KOPT-K1 (cell line): ENCODE measurements around the gene PHACTR1.
"Not testable (repeated sequence)": the region's sequence is repeated elsewhere in the genome, so short reads cannot be mapped to it uniquely, and the experiment has no call there.

Experiments used
- H3K27ac ChIP-seq: fragments of 200-600 bp; sonication (generic); 2 replicates; pipeline ENCODE4 v1.5.1; 2016; ENCODE audit warnings: antibody characterized with exemption, mild to moderate bottlenecking, low read depth, low read length; ENCODE audit not compliant: poor library complexity, severe bottlenecking
- H3K36me3 ChIP-seq: fragments of 200-600 bp; sonication (generic); 2 replicates; pipeline ENCODE4 v1.5.1; 2017; ENCODE audit warnings: antibody characterized with exemption, mild to moderate bottlenecking, low read length, moderate library complexity; ENCODE audit not compliant: insufficient read depth
- H3K9me3 ChIP-seq: fragments of 200-600 bp; sonication (generic); 2 replicates; pipeline ENCODE4 v1.5.1; 2017; ENCODE audit warnings: antibody characterized with exemption, low read length, mild to moderate bottlenecking; ENCODE audit not compliant: insufficient read depth, poor library complexity, severe bottlenecking

The PHACTR1 gene

GRCh38 chr6:13141387-13141786, 424.8 kb downstream of the PHACTR1 start:
- Histone ChIP-seq H3K27ac (no peak overlapping the region), H3K9me3 (no peaks in the 10 kb centered on the region), H3K36me3 (no peaks in the 10 kb centered on the region)

DNA sequence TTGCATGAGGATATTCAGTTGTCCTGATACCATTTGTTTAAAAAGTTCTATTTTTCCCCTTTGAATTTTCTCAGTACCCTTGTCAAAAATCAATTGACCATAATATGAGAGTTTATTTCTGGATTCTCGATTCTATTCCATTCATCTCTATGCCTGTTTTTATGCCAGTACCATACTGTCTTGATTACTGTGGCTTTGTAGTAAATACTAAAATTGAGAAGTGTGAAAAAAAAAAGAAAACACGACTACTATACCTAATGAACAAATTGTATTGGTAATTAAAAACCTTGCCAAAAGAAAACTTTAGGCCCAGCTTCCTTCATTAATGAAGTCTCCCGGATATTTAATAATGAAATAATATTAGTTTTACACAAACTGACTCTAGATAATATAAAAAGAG, 426.0 kb downstream of the PHACTR1 start:
- Histone ChIP-seq H3K9me3 (no peaks in the 10 kb centered on the region), H3K27ac (no peak overlapping the region), H3K36me3 (no peaks in the 10 kb centered on the region)

- no peaks in the 10 kb centered on the region for H3K36me3 ChIP-seq
- no peak overlapping the region for H3K27ac ChIP-seq
- H3K9me3 ChIP-seq: no peaks in the 10 kb centered on the region
Measured at GRCh38 chr6:13146442-13146841, 429.9 kb downstream of the PHACTR1 start.

DNA sequence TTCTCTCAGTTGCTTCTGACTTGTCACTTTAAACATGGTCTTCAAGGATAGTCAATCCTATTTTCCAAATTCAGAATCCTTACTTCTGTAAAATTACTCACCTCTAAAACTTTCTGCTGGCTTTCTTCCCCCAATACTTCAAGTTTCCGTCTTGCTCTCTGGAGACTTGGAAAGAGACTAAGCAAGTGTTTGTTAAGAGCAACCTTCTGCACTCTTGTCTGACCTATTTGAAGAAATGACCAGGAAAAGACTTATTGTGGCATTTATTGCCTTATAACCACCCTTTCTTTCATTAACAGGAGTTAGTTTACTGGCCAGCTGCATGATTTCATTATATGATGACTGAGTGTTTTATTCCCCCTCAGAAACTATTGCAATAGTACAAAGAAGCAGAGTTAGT, 430.8 kb downstream of the PHACTR1 start:
- Histone ChIP-seq H3K9me3 (no peaks in the 10 kb centered on the region), H3K36me3 (no peaks in the 10 kb centered on the region), H3K27ac (no peak overlapping the region)

DNA sequence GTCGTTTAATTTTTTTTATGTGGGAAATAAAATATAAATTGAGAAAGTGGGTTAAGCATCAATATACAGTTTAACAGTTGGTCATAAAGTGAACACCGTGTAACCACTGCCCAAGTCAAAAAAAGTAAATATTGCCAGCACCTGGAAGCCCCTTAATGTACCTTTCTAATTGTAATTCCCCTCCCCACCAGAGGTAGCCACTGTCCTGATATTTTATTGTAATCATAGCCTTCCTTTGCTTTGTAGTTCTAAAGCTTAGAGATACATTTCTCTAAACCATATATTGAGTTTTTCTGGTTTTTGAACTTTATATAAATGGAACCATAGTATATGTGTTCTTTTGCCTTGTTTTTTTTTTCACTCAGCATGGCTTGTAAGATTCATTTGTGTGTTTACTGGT, 431.2 kb downstream of the PHACTR1 start:
- Histone ChIP-seq H3K36me3 (no peaks in the 10 kb centered on the region), H3K9me3 (no peaks in the 10 kb centered on the region), H3K27ac (no peak overlapping the region)

DNA sequence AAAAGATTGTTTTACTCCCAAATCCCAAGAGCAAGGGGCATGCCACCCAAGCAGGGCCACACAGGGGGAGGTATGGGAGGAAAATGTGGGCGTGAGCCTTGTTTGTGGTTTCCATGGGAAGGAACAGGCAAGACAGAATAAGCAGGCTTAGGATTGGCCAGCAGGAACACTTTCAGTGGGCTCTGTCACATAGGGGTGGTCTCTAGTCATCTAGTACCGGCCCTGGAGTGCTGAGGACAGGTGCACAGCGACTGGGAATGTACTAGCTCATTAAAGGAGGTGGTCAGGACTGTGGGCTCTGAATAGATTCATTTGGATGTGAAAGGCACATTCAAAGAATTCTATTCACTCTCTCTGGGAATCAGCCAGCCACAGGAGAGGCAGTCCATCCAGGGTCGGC, 436.2 kb downstream of the PHACTR1 start:
- H3K27ac ChIP-seq: no peak overlapping the region
- no peaks in the 10 kb centered on the region for H3K36me3 ChIP-seq
- H3K9me3 ChIP-seq: no peaks in the 10 kb centered on the region

DNA sequence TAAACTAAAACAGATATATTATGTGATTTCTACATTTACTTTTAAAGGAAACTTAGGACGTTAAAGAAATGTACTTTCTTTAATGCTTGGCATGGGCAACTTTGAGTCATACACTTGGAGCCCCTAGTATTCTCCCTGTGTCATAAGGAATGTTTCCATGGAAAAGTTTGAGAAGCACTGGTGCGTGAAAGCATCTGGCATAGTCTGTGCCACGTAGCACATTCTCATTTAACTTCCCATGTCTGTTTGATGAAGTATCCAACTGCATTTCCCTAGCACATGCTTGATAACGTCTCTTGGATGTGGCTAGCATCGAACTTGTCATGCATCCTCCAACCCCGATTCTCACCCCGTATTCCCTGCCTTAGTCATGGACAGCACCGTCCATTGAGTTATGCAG, 439.8 kb downstream of the PHACTR1 start:
- H3K27ac ChIP-seq: no peak overlapping the region
- H3K36me3 ChIP-seq: no peaks in the 10 kb centered on the region
- H3K9me3 ChIP-seq: no peaks in the 10 kb centered on the region

DNA sequence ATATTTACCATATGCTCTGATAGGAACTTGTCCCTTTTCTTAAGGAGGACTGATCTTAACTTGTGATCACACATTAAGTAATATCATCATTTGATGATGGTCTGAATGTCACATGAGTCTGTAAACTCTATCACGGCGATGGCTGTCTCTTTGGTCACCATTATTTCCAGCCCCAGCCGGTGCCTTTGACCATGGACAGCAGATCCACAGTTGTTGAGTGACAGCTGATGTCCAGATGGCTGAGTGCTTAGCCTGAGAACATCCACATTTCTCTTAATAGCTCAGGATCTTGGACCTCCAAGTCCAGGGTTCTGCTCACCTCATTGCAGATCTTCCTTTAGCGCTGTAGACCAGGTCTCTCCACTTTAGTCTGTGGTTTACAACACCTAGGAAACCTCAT, 440.7 kb downstream of the PHACTR1 start:
- Histone ChIP-seq H3K27ac (no peak overlapping the region), H3K36me3 (no peaks in the 10 kb centered on the region), H3K9me3 (no peaks in the 10 kb centered on the region)

DNA sequence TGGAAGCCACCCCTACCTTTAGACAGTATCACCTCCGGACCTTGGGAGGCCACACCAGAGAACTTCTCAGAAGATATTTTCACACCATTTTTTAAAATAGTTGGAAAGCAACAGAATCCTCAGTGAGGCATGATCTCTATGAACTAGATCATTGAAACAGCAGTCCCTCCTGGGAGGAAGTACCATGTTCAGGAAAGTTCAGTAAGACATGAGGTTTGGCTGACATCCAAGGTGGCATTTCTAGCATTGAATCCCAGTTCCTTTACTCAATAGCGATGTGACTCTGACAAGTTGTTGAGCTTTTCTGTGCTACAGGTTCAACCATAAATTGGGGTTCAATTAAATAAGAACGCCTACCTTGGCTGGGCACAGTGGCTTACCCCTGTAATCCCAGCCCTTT, 442.7 kb downstream of the PHACTR1 start:
- Histone ChIP-seq H3K36me3 (no peaks in the 10 kb centered on the region), H3K27ac (no peak overlapping the region), H3K9me3 (no peaks in the 10 kb centered on the region)

DNA sequence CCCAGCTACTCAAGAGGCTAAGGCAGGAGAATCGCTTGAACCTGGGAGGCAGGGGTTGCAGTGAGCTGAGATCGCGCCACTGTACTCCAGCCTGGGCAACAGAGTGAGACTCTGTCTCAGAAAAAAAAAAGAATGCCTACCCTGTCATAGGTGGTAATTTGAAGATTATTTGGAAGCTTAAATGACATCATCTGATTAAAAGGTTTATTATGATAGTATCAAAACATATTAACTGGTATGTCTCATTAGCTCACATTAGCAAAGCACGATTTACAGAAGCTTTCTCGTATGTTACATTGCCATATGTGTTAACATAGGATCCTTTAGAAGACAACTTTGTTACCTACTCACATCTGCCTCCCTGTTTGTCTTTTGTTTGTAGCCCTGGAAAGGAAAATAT, 443.3 kb downstream of the PHACTR1 start:
- not testable (repeated sequence) for H3K36me3 ChIP-seq, H3K9me3 ChIP-seq, H3K27ac ChIP-seq

DNA sequence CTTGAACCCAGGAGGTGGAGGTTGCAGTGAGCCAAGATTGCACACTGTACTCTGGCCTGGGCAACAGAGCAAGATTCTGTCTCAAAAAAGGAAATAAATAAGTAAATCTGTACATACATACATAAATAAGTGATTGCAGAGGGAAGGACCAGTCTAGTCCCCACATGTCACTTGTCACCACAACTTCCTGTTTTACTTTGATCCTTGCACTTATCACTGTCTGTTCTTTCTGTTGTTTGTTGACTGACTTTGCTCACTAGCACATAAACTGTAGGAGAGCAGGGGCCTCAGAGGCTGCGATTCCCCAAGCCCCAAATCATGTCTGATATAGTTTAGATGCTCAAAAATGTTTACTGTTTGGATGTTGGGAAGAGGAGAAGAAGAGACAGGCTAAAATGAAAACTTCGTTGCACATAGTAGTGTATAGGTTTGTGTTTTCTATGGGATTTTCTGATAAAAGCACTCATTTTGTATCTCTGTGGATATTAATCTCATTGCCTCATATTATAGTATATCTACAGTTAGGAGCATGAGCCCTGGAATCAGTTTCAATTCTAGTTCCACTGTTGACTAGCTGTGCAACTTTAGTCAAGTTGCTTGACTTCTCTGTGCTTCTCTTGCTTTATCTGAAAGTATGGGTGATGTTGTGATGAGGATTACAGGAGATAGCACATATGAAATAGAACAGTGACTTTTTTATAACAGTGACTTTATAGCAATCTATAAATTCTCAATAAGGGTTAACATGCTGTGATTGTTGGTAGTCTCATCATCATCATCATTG, 446.8 kb downstream of the PHACTR1 start:
- H3K27ac ChIP-seq: no peak overlapping the region
- H3K9me3 ChIP-seq: no peaks in the 10 kb centered on the region
- no peaks in the 10 kb centered on the region for H3K36me3 ChIP-seq

DNA sequence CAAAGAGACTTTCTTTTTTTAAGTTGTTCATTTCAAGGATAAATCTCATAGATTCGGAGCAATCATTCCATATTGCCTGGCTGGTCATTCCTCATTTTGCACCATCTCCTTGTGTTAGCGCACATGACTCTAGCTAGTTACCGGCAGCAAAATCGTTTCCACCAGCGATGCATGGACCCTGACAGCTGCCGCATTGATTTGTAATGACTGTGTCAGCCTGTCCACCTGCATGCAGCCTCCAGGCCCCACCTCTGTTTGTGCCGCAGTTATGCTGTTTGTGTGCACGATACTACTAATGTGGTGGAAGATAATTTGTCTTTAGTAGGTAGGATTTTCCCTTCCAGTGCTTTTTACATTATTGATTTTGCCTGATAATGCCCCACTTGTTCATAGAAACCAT, 447.7 kb downstream of the PHACTR1 start:
- H3K9me3 ChIP-seq: no peaks in the 10 kb centered on the region
- no peak overlapping the region for H3K27ac ChIP-seq

DNA sequence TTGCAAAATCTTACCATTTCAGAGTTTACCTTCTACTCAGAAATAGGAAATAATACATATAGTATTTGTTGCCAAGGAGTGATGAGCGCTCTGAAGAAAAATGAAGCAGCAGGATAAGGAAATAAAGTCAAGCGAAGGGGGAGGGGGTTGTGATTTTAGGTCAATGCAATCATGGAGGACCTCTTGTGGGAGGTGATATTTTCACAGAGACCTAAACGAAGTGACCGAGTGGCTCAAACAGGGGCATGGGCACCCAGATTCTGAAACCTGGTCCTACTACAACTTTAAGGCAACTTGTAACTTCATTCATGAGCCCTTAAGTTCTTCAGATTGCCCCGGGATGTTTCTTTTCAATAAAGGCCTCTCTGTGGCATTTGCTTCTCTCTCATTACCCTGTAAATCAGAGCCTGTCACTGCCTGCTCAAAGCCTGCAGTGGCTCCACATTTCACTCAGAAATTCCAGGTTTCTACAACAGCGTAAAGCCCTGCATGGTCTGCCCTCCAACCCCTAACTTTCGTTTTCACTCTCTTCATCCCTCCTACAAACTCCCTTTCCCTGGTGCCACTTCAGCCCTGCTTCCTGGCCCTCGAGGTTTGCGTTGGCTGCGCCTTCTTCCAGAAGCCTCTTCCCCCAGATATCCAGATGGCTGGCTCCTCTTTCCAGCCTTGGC, 449.1 kb downstream of the PHACTR1 start:
- Histone ChIP-seq H3K9me3 (no peaks in the 10 kb centered on the region), H3K36me3 (no peaks in the 10 kb centered on the region), H3K27ac (no peak overlapping the region)

More for the DNA sequence above, 447.7 kb downstream of the PHACTR1 start:
- H3K36me3 ChIP-seq: no peaks in the 10 kb centered on the region

DNA sequence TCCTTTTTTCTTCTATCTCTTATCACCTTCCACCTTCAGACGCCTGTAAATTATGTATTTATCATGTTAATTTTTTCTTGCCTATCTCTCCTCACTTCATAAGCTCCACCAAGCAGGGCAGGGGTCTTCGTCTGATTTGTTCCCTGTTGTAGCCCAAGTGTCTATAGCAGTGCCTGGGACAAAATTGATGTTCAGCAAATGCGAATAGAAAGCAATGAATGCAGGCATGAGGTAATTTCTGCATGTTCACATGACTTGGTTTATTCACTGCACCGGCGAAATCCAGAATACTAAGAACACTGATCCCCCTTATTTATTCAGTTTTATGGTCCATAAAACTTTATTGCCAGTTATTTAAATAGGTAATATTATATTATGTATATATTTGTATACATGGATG, 449.7 kb downstream of the PHACTR1 start:
- Histone ChIP-seq H3K27ac (no peak overlapping the region), H3K9me3 (no peaks in the 10 kb centered on the region)

DNA sequence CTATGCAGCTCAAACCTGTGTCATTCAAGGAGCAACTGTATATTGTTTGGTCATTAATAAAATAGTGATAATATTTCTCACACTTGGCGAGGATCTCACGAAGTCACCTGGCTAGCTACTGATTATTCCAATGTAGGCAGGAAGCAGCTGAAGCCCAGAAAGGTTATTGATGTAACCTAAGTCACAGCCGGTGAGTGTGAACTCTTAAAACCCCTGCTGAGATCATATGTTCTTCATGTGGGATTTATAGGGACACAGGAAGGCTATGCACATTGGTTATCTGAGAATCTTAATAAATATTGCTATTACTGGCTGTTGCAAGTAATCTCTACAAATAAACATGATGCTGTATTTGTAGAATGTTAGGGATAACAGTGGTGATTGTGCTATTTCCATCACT, 450.3 kb downstream of the PHACTR1 start:
- Histone ChIP-seq H3K27ac (no peak overlapping the region), H3K9me3 (no peaks in the 10 kb centered on the region), H3K36me3 (no peaks in the 10 kb centered on the region)

More for the DNA sequence above, 449.7 kb downstream of the PHACTR1 start:
- H3K36me3 ChIP-seq: no peaks in the 10 kb centered on the region

GRCh38 chr6:13172291-13172690, 455.7 kb downstream of the PHACTR1 start:
- Histone ChIP-seq H3K27ac (no peak overlapping the region), H3K36me3 (no peaks in the 10 kb centered on the region), H3K9me3 (no peaks in the 10 kb centered on the region)
